Activated CD8-positive, alpha-beta memory T cell treated with anti-CD3 and anti-CD28 coated beads for 1 hour (primary cell): ENCODE measurements around the gene MYO9A.

Experiments used
- DNase-seq, 2 donors: peaks; one replicate each; pipeline ENCODE4 v3.0.0-alpha.2; 2020; ENCODE audit warnings: low read depth in 1 of 2; ENCODE audit errors: extremely low read depth in 1 of 2

The MYO9A gene

GRCh38 chr15:71788646-71789579 is 329.0 kb downstream of the MYO9A start:
- no peak for DNase-seq

- DNase-seq = no peak
These were observed 331.3 kb downstream of the MYO9A start for GRCh38 chr15:71786673-71787072.

- no peak for DNase-seq
These were observed 332.0 kb downstream of the MYO9A start for GRCh38 chr15:71785996-71786395.

DNA sequence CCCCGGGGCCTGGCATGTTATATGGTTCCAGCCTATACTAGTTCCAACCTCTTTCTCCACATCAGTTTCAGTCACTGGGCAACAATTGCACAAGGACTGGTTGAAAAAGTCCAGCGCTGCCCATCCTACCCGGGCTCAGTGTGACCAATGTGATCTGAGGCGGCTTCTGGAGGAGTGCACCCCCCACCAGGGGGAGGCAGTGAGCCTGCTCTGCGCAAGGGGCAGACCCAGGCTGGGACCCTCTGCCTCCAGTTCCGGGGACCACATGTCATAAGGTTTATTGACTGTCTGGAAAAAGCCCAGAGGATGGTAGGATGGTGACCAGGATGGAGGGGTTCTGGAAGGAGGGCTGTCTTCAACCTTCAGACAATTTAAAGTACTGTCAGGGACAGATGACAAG is 333.2 kb downstream of the MYO9A start:
- no peak for DNase-seq

DNA sequence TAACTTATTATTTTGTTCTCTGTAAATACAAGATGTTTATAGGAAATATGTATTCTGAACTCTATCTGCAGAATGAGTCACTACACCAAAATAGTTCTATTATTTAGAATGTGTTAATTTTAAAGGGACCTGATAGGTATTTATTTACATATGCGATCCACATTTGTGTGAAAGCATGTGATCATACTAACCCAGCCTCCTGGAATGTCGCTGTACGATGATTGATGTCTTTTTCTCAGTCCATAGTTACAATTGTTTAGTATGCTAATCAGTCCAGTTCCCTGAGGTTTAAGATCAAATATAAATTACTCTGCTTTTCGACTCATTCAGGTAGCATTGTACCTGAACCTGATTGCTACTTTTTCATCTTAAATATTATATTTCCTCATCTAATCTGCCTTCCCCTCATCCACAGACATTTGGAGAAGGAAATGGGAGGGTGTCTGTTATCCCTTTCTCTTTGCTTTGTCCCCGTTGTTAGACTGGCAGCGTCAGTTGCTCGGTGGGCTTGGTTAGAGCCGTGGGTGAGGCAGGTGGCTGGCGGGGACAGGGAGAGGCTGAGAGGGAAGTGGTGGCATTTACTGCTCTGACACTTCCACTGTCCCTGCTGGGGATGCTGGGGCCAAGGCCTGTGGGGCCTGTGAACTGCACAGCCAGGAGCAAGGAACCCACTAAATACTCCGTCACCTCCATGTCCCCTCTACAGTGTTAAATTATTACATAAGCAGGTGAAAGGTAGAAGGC is 335.4 kb downstream of the MYO9A start:
- DNase-seq = no peak

- no peak for DNase-seq
These were observed 336.0 kb downstream of the MYO9A start for GRCh38 chr15:71781965-71782265.

GRCh38 chr15:71781179-71781964 is 336.6 kb downstream of the MYO9A start:
- DNase-seq = no peak

DNA sequence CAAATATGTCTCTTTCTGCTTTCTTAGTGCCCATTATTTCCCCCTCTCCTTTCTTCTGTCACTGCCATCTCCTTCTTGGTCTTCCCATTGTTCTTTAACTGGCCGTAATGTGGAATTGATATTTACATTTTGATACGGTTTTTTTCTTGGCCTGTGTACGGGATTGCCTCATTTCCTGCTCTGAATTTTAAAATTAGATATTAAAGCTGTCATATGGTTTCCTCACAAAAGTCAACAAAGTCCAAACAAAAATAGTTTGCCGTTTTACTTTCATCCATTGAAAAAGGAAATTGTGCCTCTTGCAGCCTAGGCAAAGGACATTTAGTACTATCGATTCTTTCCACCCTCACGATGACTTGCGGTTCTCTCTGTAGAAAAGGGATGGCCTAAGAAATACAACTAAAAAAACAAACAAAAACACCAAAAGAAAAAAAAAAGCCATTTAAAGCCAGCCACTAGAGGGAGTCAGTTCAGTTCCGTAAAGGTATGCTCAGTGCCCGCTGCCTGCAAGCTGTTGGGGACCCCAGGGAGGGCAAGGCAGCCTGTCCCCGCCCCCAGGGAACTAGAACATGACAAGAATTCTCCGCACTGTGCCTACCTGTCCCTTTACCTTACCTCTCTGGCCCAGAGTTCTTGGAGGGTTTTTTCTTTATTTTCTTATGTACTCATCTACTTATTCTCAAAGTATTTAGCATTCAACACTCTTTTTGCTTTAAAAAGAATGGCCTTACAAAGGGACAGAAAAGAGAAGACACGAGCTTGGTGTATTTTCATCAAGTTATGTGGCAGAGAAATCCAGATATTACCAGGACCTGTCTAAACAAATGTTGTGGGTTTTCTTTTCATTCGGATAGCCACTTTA is 337.6 kb downstream of the MYO9A start:
- no peak for DNase-seq

- no peak for DNase-seq
These were observed 338.7 kb downstream of the MYO9A start for GRCh38 chr15:71779073-71779797.

GRCh38 chr15:71777216-71777943 is 340.6 kb downstream of the MYO9A start:
- DNase-seq = no peak

DNA sequence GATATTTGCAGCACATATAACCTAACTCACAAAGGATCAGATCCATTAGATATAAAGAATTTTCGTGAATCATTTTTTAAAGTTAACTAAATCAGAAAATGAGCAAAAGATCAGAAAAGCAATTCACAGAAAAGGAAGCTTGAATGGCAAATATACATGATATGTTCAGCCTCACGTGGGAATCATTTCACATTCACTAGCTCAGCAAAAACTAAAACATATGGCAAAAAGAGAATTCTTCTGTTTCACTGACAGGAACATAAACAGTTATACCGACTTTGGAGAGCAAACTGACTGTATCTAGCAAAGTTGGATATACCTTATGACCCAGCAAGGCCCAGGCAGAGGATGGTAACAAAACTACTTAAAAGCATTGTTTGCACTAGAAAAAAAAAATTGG is 341.6 kb downstream of the MYO9A start:
- DNase-seq = no peak

GRCh38 chr15:71775856-71776255 is 342.1 kb downstream of the MYO9A start:
- no peak for DNase-seq

DNA sequence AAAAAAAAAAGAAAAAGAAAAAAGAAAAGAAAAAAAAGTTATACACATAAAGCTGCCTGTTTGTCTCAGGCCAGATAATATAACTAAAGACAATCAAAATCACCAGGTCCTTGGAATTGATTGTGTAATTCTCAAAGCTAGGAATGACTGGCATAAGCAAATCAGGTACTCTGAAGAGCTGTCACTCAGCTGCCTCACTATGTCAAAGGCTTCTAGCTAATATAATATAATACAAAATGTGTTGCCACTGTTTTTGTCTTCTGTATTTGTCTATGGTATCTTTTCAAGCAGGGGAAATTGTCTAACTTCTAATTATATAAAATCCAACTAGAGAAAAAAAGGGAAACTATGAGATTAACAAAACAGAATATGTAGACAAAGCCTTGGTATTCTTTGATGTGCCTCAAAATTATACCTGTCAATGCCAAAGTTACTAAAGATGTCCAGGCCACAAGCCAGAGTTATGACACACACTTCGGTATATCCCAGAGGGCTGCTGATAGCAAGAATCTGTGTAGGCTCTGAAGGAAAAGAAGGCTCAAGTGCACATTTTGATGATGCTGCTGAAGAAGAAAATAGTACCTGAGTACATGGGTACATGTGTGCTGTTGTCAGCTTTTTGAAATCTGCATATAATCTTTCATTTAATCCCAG is 344.6 kb downstream of the MYO9A start:
- no peak for DNase-seq
